GM19397 (cell line): ENCODE results near the gene TMEM126A.
A peak's percentile ranks its signal among the peaks of the same experiment; 100 is the strongest.
"Not testable (repeated sequence)": the region's sequence is repeated elsewhere in the genome, so short reads cannot be mapped to it uniquely, and the experiment has no call there.

Experiments used
- ATAC-seq: cut with Tn5 transposase; IDR thresholded peaks from one replicate; pipeline ENCODE4 v1.9.1; 2021; ENCODE audit warnings: mild to moderate bottlenecking, moderate library complexity; ENCODE audit not compliant: unreplicated experiment

The TMEM126A gene

DNA sequence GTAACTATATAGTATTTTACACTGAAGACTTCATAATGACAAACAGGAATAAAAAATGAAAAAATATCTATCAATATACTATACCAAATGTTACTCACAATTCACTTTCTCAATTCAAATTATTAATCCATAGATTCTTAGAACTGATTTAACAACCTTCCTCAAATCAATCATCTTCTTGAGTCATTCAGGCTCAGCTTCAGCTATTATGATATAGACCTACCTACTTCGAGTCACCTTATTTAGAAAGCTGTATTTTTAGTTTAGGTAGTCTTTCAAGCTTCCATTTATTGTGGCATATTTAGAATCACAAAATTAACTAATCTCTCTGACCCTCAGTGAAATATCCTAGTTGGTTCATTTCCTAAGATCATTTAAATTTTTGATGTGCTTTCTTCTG is 9.0 kb downstream of the TMEM126A start:
- ATAC-seq = no peak

DNA sequence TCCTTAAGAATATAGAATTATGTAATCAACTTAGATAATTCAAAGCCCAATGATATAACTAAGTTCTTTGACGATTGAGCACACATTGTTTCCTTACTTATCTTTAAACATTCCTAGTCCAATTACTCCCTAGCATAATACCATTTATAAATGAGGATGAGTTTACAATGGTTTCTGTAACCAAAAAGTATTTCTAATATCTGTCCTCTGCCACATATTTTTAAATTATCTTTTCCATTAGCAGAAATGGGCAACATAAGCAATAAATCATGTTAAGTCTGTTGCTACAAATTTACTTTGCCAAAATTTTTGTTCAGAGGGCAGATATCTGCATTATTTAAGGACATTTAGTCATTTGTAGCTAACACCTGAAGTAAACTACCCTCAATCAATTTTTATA is 10.4 kb downstream of the TMEM126A start:
- no peak for ATAC-seq

DNA sequence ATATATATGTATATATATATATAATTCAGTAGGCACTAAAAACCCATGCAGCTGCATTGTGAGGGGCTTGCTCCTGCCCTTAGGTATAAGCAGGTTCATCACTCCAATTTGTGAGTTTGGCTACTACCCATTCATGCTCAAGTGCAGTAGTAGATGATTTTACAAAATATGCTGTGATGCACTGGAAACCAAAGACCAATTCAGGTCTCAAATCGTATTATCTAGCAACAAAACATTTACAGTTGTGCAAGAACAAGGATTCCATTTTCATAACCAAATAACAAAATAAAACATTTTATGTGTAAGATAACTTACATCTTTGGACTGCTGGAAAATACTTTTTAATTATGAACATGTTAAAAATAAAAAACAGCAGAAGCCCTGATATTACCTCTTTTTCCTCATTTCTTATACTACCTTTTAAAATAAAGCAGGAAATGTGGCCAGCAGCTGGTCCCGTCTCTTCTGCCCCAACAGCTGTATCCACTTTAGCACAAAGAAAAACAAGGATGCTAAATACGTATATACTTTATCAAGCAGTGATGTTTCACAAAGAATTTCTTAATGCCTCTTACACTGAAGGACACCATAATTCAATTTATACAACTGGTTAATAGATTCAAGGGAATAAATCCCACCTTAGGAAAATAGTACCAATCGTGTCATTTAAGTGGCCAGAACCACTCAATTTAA is 14.4 kb downstream of the TMEM126A start:
- no peak for ATAC-seq

DNA sequence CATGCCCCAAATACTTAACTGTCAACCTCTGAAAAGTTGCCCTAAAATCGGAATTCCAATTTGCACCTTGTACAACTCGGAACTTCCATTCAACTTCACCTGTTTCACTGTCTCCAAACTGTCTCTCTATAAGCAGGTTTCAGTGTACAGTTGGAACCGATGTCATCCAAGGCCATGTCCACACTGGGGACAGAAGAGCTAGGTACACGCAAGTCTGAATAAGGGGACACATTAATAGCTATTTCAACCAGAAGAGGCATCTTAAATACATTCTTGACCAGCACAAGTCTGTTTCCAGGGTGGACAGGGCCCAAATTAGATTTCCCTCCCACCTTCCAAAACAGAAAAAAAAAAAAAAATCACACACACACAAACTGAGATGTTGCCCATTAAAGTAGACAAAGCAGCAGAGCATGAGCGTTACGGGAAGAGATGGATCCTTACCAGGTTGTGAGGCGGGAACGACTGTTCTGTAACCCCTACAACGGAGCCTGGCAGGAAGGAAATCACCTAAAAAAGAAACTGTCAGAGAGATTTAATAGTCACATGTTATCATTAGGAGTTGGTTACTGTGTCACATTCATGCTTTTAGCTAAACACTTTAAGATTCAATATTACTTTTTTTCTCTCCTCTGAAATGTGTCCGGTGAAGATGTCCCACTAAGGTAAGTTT is 15.4 kb downstream of the TMEM126A start:
- no peak for ATAC-seq

DNA sequence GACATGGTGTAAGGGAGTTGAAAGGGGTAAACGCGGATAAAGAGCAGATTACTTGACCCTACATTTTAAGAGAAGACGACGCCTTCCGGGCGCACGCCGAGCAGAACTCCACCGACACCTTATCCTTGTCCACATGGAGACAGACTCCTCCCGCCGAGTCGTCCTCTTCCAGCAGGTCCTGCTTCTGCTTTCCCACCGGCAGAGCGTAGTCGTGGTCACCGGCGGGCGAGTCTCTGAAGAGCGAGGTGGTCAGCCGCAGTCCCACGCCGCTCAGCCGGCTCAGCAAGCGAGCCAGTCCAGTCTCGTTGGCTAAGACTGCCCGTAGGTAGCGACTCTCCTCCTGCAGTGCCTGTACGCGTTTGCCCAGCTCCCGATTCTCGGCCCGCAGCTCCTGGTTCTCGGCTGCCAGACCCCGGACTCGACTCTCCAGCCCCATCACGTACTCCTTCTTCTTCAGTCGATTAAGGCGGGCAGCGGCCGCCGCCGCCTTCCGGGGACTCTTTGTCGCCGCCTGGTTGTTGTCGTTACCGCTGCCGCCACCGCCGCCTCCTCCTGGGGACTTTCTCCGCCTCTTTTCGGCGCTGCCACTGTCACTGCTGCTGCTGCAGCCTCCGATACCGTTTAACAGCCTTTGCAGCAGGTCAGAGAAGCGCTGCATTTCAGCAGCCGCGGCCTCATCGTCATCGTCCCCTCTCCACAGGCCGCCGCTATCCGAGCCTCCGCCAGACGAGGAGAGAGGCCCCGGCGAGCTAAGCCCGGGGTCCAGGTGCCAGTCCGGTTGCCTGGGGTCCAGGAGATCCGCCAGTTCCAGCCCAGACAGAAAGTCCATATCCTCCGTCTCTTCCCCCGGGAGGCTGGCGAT is 16.2 kb downstream of the TMEM126A start:
- peak; percentile 67 for ATAC-seq

DNA sequence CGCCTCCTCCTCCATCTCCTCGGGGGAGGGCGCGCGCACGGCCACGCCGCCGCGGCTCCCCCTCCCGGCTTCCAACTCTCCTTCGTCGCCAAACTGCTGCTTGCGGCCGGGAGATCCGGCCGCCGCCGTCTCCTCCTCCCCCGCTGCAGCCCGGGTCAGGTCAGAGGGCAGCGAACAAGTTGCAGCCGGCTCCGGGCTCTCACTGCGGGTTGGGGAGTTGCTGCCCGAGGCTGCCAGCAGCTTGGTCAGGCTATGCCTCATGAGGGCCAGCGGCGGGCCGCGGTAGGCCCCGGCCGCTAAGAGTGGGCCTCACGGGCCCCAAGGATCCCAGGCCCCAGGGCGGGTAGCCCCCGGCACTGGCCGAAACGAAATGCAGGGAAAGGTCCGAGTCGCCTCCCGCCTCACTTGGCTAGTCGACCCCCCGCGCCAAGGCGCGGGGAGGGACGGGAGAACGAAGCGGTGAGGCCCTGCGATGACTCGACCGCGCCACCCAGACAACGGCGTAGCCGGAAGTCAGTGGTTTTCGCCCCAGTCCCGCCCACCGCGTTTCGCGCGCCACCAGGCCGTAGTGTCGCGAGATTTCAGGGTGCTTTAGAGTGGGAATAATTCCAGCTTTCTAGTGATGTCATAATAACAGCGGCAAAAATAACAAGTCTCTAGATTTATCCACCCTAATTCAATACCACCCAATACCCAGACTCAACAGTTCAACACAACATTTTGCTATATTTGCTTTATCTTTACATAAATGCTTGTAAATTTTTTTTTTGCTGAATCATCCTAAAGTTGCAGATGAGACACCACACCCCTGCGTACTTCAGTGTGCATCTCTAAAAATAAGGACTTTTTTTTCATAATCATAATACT is 17.1 kb downstream of the TMEM126A start, which contains the start of gene CREBZF:
TSS of gene CREBZF (minus strand) at position 515 of the 867 bp plus-strand sequence. CDS start at position 261, 254 bp downstream.
- peak; percentile 82 for ATAC-seq

DNA sequence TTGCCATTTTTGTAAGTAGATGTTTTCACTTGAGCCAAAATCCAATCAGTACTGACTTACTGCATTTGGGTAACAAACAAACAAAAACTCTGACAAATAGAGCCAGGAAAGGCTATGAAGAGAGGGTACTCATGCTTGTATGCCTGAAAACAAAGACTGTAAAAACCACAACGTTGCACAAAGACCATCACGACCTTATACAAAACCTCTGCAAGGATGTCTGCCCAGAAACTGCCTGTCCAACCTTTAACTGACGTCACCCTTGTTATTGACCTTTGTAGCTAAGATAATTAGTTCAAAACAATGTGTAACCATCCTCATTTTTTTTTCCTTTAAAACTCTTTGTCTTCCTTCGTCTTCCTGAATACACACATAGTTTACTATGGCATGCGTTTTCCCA is 18.0 kb downstream of the TMEM126A start:
- ATAC-seq = no peak

DNA sequence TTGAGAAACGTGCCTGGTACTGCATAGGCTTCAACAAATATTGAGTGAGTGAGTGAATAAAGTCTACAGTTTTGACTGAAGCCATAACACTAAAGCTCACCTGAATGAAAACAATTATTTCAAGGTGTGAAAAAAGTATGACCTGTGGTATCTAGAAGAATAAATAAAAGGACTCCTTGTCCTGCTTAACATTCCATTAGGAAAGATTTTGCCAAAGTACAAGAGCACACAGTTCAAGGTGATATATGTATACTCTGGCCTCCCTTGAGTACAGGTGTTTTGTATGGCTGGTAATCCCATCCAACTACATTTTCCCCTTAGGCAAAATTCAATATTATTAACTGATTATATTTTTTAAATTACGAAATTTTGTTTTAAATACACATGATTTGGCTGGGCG is 18.9 kb downstream of the TMEM126A start:
- ATAC-seq = no peak

DNA sequence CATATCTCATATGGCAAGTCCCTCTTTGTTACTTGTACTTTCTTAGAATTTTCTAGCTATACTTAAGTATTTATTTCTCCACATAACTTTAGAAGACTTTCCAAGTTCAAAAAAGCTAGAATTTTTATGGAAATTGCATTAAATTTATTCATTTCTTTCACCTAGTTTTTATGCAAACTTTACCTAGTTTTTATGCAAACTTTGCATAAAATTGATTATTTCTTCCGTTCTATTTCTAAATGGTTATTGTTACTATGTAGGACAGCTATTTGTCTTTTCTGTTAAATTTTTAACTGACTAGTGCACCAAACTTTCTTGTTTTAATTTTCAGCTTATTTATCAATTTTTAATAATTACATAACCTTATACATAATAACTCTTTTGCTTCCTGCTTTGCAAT is 20.4 kb downstream of the TMEM126A start:
- no peak for ATAC-seq

DNA sequence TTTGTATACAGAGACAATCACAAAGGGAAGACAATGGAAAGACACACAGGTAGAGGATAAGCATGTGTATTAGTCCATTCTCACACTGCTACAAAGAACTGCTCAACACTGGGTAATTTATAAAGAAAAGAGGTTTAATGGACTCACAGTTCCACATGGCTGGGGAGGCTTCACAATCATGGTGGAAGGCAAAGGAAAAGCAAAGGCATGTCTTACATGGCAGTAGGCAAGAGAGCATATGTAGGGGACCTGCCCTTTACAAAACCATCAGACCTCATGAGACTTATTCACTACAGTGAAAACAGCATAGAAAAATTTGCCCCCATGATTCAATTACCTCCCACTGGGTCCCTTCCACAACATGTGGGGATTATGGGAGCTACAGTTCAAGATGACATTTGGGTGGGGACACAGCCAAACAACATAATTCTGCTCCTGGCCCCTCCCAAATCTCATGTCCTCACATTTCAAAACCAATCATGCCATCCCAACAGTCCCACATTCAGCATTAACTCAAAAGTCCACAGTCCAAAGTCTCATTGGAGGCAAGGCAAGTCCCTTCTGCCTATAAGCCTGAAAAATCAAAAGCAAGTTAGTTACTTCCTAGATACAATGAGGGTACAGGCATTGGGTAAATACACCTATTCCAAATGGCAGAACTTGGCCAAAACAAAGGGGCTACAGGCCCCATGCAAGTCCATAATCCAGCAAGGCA is 23.3 kb downstream of the TMEM126A start:
- not testable (repeated sequence) for ATAC-seq

DNA sequence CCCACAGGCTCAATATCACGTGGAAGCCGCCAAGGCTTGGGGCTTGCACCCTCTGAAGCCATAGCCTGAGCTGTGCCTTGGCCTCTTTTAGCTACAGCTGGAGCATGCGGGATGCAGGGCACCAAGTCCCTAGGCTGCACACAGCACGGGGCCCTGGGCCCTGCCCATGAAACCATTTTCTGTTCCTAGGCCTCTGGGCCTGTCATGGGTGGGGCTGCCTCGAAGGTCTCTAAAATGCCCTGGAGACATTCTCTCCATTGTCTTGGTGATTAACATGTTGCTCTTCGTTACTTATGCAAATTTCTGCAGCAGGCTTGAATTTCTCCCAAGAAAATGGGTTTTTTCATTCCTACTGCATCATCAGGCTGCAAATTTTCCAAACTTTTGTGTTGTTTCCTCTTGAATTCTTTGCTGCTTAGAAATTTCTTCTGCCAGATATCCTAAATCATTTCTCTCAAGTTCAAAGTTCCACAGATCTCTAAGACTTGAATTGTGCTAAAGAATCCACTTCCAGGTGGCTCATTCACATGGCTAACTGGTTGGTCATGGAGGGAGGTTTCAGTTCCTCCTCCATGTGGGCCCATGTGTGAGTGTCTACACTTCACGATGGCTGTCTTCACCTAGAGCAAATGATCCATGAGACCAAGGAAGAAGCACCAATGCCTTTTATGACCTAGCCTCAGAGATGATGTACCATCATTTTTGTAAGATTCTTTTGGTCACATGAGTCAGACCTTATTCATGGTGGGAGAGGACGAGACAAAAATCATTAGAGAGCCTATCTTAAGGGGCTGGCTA is 24.5 kb downstream of the TMEM126A start:
- ATAC-seq = no peak

DNA sequence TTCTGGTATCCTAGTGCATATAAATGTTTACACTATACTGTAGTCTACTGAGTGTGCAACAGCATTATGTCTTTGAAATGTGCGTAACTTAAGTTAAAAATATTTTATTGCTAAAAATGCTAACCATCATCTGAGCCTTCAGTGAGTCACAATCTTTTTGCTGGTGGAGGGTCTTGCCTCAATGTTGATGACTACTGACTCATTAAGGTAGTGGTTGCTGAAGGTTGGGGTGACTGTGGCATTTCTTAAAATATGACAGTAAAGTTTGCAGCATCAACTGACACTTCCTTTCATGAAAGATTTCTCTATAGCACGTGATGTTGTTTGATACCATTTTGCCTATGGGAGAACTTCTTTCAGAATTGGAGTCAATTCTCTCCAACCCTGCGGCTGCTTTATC is 25.6 kb downstream of the TMEM126A start:
- ATAC-seq = no peak

DNA sequence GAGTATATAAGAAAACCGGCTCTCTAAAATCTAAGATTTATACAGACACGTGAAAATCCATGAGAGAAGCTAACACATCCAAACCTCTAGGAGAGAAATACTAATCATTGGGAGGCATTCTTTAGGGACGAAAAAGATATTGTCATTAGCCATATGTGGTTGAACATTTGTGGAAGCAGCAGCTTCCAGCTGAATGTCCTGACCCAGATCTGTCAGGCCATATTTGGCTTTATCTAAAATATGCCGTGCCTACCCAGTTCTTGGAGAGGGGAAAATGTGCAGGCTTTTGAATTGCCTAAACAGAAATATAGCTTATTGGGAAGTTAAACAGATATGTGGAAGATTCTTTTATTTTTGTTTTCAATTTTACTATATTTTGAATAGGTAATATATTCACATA is 31.8 kb downstream of the TMEM126A start:
- ATAC-seq = no peak

DNA sequence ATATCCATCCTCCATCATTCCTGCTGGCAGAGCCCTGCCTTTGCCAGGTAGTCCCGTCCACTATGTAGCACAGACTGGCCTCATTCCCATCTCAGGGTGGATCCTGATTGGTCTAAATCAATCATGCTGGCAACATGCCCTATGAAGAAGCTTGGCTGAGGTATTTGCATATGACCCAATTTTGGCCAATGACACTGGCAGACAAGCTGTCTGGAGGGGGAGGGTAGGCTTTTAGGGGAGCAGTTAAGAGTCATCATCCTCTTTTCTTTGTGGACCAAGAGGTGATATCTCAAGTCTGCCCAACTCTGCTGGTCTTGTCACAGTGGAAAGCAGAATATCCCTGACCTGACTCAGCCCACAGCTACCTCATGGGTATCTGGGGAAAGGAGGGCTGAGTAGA is 33.1 kb downstream of the TMEM126A start:
- ATAC-seq = no peak

DNA sequence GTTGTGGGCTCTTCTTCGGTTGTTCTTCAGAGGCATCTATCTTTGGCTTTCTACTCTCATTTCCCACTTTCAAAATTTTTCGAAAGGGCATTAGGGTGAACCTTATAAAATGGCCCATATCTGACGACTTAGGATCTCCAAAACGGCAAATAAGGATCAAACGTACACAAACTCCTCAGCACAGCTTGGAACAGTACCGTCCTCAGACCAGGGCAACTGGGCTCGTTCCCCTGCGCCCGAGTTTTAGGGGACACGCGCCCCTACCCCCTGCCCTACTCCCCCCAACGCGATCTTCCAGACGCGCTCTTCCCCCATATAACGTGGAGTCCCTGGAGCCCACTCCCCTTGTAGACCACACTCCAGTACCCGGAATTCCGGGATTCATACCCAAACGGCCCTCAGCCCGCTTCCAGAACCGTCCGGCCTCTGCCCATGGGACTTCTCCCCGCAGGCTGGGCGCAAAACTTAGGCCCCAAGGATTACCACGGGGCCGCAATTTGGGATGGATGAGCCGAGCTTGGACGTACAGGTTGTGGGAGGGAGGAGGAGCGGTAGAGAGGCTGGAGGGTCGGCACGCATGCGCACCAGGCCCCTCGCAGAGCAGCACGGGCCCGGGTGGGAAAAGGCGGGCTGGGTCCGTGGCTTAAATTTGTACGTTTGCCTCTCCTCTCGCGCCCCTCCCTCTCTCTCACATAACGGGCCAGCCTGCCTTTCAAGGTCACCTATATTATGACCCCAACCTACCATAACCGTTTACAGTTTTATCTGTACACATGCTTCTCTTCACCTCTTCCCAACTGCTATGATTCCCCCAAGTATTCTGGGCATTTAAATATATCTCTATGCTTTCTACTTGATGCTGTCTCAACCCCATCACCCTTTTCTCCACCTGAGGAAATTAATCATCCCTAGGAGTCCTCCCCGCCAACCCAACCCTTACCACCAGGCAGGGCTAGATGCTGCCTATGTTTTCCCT is 34.9 kb downstream of the TMEM126A start:
- ATAC-seq = peak; percentile 92

DNA sequence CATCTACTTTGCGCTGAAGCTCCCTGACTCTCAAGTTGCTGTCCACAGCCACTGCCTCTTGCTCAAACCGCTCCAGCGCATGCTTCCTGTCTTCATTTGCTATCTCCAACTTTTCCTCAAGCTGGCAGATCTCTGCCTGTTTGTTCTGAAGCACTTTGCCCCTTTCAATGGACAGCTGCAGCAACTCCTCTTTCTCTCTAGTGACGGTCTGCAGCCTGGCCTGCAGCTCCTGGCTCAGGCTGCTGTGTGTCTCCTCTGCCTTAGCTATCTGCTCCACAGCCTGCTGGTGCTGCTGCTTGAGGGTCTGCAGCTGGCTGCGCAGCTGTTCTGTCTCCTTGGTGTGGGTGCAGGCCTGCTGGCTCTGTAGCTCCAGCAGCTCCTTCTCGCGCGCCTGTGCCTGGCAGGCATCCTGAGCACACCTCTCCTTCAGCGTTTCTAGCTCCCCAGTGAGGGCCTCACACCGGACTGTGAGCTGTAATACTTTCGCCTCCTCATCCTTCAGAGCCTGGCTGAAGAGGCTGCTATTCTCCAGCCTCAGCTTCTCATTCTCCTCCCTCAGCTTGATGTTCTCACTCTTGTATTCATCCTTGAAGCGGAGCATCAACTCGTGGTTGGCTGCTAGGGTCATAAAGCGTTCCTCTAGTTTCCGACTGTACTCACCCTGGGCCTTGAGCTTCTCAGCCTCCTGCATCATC is 37.5 kb downstream of the TMEM126A start:
- no peak for ATAC-seq

DNA sequence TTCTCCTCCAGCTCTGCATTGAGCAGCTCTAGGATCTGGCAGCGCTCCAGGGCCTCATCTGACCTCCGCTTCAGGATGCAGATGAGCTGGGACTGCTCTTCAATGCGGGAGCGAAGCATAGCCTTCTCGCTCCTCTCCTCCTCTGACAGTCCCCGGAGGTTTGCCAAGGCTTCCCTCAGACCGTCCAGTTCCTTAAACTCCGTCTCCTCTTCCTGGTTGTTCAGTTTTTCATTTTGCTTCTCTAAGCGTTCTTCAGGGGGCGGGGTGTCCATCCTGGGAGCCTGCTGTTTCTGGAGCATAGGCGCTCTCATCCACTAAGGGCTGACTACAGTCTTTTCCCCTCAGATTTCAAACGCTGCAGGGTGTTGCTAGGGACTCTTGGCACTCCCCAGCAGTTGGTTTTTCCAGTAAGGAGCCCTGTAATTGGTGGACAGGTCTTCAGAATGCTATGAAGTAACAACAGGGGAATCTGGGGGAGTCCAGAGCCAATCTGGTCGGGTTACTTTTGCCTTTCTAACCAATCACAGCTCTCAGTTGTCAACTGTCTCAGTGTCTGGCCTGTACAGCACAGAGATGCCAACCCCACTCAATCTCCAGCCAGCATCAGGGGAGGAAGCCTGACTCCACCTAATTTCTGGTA is 38.2 kb downstream of the TMEM126A start, which contains the start of gene CCDC89:
TSS of gene CCDC89 (minus strand) at position 376 of the 640 bp plus-strand sequence. CDS start at position 311, 65 bp downstream.
- ATAC-seq = no peak
